ENCODE measurements around the gene S100A6. TPM values are rescaled to one million over a fixed set of nuclear protein-coding genes. Genes with fewer than 3 reads are reported as not detected.

The S100A6 gene
- total RNA-seq, 2 donors from 2014 or later = 367 to 608 TPM

DNA sequence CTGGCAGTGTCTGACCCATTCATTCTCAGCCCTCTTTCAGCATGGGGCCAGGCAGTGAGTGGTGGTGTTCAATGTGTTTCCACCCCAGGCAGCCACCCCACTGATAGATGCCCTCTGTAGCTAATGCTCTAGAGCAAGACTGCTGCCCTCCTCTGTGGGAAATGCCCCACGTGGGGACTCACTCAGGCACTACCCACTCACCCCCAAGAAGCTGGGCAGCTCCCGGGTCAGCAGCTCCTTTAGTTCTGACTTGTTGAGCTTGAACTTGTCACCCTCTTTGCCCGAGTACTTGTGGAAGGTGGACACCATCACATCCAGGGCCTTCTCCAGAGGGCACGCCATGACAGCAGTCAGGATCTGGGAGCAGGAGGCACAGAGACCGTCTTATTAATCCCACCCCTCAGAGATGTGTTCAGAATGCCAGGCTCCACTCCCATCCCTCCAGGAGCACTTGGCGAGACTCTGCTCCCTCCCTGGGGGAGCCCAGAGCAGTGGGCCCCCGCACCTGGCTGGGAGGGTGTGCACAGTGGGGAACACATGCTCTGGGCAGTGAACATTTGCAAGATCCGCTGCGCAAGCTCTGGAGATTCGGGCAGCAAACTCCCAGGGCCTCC, 8.8 kb upstream of the S100A6 start:
- Histone ChIP-seq H3K36me3 (no peaks in the 10 kb centered on the region), H3K27me3 (replicated peaks; ENCODE audit: insufficient read depth) (no peaks in the 10 kb centered on the region), H3K4me1 (ENCODE audit: control insufficient read depth in 1 of 2, low read depth in 2 of 2) (peaks cover 57 to 82% of the 10 kb centered on the region in 2 donors), H3K9me3 (no peaks in the 10 kb centered on the region), H3K4me3 (peak overlapping the region; percentile 85), H3K27ac (peak overlapping the region; percentile 80 to 96)
- DNase-seq (ENCODE audit: low spot score) = no peak
- TF ChIP-seq, protein P1, sequence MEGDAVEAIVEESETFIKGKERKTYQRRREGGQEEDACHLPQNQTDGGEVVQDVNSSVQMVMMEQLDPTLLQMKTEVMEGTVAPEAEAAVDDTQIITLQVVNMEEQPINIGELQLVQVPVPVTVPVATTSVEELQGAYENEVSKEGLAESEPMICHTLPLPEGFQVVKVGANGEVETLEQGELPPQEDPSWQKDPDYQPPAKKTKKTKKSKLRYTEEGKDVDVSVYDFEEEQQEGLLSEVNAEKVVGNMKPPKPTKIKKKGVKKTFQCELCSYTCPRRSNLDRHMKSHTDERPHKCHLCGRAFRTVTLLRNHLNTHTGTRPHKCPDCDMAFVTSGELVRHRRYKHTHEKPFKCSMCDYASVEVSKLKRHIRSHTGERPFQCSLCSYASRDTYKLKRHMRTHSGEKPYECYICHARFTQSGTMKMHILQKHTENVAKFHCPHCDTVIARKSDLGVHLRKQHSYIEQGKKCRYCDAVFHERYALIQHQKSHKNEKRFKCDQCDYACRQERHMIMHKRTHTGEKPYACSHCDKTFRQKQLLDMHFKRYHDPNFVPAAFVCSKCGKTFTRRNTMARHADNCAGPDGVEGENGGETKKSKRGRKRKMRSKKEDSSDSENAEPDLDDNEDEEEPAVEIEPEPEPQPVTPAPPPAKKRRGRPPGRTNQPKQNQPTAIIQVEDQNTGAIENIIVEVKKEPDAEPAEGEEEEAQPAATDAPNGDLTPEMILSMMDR (IDR thresholded peaks at IDR 0.05) = no peak
- no peak for ATAC-seq (ENCODE audit: insufficient number of reproducible peaks, low FRiP score, low read depth)

- Histone ChIP-seq H3K4me3 (peak overlapping the region; percentile 85), H3K27ac (peak overlapping the region; percentile 80 to 96), H3K36me3 (no peaks in the 10 kb centered on the region), H3K4me1 (ENCODE audit: control insufficient read depth in 1 of 2, low read depth in 2 of 2) (peaks cover 52 to 74% of the 10 kb centered on the region in 2 donors), H3K9me3 (no peaks in the 10 kb centered on the region), H3K27me3 (replicated peaks; ENCODE audit: insufficient read depth) (no peaks in the 10 kb centered on the region)
- TF ChIP-seq, protein P1 (IDR thresholded peaks at IDR 0.05) = no peak
- DNase-seq (ENCODE audit: low spot score) = no peak
- ATAC-seq (ENCODE audit: insufficient number of reproducible peaks, low FRiP score, low read depth) = no peak
These were observed 7.9 kb upstream of the S100A6 start for GRCh38 chr1:153543736-153544135.

GRCh38 chr1:153542956-153543711, 7.3 kb upstream of the S100A6 start:
- peak overlapping the region; percentile 85 for H3K4me3 ChIP-seq
- TF ChIP-seq, protein P1 (IDR thresholded peaks at IDR 0.05) = no peak
- DNase-seq (ENCODE audit: low spot score) (no peak), ATAC-seq (ENCODE audit: insufficient number of reproducible peaks, low FRiP score, low read depth) (no peak)
- H3K27ac ChIP-seq = peak overlapping the region; percentile 80 to 96
- H3K4me1 ChIP-seq (ENCODE audit: control insufficient read depth in 1 of 2, low read depth in 2 of 2) = peaks cover 46 to 68% of the 10 kb centered on the region in 2 donors
- no peaks in the 10 kb centered on the region for H3K27me3 ChIP-seq (replicated peaks; ENCODE audit: insufficient read depth)
- no peaks in the 10 kb centered on the region for H3K9me3 ChIP-seq
- H3K36me3 ChIP-seq = no peaks in the 10 kb centered on the region

GRCh38 chr1:153541641-153542590, 6.1 kb upstream of the S100A6 start:
- ATAC-seq (ENCODE audit: insufficient number of reproducible peaks, low FRiP score, low read depth) (no peak), DNase-seq (ENCODE audit: low spot score) (no peak)
- Histone ChIP-seq H3K36me3 (no peaks in the 10 kb centered on the region), H3K27me3 (replicated peaks; ENCODE audit: insufficient read depth) (no peaks in the 10 kb centered on the region), H3K9me3 (no peaks in the 10 kb centered on the region), H3K4me1 (ENCODE audit: control insufficient read depth in 1 of 2, low read depth in 2 of 2) (peaks cover 39 to 56% of the 10 kb centered on the region in 2 donors), H3K4me3 (no peak overlapping the region), H3K27ac (peak overlapping the region; percentile 80 to 96)
- TF ChIP-seq, protein P1 (IDR thresholded peaks at IDR 0.05) = no peak

Measured in thoracic aorta (tissue), 2 donors.